Esophagus muscularis mucosa (tissue), 3 donors: ENCODE data around the gene SHISA4.

Experiments
- POLR2A ChIP-seq: fragments of 450-650 bp; IDR thresholded peaks from one replicate; pipeline ENCODE4 v1.6.1; 2017; ENCODE audit warnings: antibody characterized with exemption, moderate library complexity, mild to moderate bottlenecking, low read depth
- POLR2AphosphoS5 ChIP-seq, 2 donors: sonication (generic); formaldehyde crosslinking; IDR thresholded peaks; one replicate each; pipeline ENCODE4 v1.6.1; 2017; ENCODE audit warnings: antibody characterized with exemption in 2 of 2
- TF ChIP-seq, protein P1 (sequence below), 3 experiments: fragments of 200-600 bp in 2 of 3; fragments of 450-650 bp in 1 of 3; sonication (generic) in 2 of 3; IDR thresholded peaks; one replicate each; pipeline ENCODE4 v1.5.1; 2017 to 2019; ENCODE audit warnings: antibody characterized with exemption in 3 of 3, mild to moderate bottlenecking in 2 of 3, moderate library complexity in 1 of 3

DNA sequence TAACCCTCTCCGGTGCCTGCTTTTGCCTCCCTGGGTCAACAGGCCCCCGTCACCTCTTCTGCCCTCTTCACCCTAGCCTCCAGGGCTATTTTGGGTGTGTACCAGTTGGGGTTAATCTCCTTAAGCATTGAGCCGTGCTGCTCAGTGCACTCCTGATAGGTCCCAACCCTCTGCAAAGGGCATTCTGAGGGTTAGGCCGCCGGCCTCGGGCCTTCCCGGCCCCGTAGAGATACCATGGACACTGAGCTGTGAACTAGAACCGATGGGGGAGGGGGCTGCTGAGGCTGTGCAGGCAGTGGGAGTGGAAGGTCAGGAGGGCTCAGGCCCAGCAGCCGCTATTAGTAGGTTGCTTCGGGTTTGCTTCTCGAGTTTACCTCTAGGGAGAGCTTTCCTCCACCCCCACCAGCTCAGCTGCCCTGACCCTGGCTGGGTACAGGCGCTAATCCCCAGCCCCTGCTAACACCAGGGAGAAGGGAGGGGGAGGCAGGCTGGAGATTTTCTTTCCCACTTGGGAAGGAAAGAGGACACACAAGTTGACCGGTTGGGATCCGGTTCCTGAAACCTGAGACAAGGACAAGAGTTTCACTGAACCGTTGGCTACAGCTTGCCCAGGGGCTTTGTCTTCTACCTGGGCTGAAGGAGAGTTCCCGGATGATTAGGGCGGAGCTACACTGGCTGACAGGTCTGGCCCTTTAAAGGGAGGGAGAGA, 52.9 kb downstream of the SHISA4 start:
- TF ChIP-seq, protein P1, sequence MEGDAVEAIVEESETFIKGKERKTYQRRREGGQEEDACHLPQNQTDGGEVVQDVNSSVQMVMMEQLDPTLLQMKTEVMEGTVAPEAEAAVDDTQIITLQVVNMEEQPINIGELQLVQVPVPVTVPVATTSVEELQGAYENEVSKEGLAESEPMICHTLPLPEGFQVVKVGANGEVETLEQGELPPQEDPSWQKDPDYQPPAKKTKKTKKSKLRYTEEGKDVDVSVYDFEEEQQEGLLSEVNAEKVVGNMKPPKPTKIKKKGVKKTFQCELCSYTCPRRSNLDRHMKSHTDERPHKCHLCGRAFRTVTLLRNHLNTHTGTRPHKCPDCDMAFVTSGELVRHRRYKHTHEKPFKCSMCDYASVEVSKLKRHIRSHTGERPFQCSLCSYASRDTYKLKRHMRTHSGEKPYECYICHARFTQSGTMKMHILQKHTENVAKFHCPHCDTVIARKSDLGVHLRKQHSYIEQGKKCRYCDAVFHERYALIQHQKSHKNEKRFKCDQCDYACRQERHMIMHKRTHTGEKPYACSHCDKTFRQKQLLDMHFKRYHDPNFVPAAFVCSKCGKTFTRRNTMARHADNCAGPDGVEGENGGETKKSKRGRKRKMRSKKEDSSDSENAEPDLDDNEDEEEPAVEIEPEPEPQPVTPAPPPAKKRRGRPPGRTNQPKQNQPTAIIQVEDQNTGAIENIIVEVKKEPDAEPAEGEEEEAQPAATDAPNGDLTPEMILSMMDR (IDR thresholded peaks at IDR 0.05): no peak
- no peak for TF ChIP-seq POLR2A
- TF ChIP-seq POLR2AphosphoS5 (IDR thresholded peaks at IDR 0.05): peak in 1 of 2 donors; percentile 59
